GM18951 (cell line): ENCODE measurements around the gene RNF125.
"Not testable (repeated sequence)": the region's sequence is repeated elsewhere in the genome, so short reads cannot be mapped to it uniquely, and the experiment has no call there.

ENCODE experiments used
- POLR2A ChIP-seq: IDR thresholded peaks from 4 replicates; pipeline ENCODE4 v1.6.1; 2011; ENCODE audit warnings: mild to moderate bottlenecking; ENCODE audit not compliant: insufficient read length, insufficient read depth; ENCODE audit errors: extremely low read depth
- in situ Hi-C: fragments of 300-500 bp; cut with MboI; formaldehyde crosslinking; loops from one replicate; pipeline ENCODE4 v1.12.0; 2022; ENCODE audit warnings: low sequenced_read_pairs, mixed read lengths, inconsistent platforms; ENCODE audit not compliant: unreplicated experiment

The RNF125 gene

DNA sequence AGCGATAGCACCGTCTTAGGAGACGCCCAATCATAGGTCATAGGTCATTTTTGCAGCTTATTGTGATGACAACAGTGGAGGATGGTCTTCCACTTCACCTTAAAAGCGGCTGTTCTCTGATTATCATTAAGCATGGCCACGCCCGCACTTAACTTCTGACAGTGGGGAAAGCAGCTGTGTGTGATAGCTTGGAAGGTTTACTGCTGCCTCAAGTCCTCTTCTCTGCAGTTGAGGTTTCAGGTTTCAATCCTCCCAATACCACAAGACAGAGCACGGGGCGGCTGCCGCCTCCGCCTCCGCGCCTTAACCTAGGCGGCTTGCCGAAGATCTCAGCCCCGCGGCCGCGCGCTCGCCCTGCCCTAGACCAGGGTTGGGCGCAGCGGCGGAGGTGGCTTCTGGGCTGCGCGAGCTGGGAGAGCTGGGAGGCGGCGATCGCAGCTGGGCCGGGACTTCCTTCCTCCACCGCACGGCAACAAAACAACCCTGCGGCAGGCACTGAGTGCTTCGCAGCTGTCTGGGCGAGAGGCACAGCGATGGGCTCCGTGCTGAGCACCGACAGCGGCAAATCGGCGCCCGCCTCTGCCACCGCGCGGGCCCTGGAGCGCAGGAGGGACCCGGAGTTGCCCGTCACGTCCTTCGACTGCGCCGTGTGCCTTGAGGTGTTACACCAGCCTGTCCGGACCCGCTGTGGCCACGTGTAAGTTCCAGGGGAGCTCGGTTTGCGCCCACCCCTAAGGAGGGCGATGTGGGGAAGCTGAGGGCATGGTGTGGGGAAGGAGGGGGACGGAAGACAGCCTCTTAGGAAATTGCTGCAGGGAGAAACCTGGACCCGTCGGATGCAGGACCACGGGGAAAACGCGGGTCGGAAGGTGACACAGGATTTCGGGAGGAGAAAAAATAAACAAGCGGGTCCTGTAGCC lies at the start of gene RNF125:
RNF125 (plus strand) TSS at position 495 of the 920 bp plus-strand sequence; CDS start at position 534, 39 bp downstream.
- in situ Hi-C loops, result no loop called here
- peak; percentile 67 for TF ChIP-seq POLR2A

DNA sequence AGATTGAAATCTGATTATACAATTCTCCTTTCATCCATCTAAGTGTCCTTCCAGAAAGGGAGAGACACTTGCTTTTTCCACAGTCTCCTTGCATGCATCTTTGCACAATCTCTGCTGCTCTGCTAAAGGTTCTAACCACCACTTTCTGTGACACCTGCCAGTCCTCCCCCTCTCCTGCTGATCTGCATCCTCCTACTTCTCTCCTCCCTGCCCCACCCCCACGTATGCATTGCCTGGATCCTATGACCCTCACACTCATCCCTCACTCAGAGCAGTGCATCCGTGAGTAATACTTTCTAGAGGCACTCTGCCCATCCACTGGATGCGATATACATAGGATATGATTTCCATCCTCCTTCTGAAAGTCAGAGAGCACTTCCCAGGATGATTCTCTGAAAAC lies 48.0 kb upstream of the RNF125 start:
- in situ Hi-C loops, result no loop called here
- TF ChIP-seq POLR2A, result no peak

DNA sequence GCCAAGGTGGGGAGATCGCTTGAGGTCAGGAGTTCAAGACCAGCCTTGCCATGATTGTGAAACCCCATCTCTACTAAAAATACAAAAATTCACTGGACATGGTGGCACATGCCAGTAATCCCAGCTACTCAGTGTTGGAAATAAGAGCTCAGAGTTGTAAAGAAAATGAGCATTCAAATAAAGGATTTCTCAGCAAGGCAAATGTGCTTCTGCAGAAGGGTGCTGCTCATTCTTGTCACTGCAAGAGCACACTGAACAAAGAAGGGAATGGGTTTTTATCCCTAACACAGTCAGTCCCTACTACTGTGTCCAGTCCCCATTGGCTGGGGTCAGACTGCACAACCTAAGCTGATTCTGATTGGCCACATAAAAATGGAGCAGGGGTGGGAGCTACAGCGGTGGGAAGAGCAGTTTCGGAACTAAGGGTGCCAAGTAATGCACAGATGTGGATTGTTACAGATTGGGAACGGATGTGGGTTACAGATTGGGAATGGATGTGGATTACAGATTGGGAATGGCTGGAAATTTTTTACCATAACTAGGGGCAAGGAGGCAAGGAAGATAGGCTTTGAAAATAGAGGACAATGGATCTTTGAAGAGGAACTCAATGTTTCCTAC lies 44.6 kb upstream of the RNF125 start:
- no peak for TF ChIP-seq POLR2A
- in situ Hi-C loops, result no loop called here

DNA sequence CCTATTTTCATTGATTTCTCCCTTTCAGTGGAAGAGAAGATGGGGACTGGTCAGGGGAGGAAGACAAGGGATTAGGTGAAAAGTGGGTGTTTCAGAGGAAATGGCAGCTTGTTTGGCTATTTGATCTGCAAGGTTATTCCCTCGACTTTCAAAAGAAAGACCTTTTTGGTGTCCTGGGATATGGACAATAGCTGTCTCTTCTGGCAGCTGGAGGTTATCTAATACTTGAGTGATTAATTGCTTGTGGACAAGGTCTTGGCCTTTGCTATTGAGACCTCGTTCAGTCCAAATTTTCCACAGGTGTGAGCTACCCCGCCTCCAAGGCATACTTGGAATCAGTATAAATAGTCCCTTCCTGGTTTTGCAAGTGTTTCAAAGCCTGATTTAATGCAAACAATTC lies 42.4 kb upstream of the RNF125 start:
- no peak for TF ChIP-seq POLR2A
- in situ Hi-C loops, result no loop called here

DNA sequence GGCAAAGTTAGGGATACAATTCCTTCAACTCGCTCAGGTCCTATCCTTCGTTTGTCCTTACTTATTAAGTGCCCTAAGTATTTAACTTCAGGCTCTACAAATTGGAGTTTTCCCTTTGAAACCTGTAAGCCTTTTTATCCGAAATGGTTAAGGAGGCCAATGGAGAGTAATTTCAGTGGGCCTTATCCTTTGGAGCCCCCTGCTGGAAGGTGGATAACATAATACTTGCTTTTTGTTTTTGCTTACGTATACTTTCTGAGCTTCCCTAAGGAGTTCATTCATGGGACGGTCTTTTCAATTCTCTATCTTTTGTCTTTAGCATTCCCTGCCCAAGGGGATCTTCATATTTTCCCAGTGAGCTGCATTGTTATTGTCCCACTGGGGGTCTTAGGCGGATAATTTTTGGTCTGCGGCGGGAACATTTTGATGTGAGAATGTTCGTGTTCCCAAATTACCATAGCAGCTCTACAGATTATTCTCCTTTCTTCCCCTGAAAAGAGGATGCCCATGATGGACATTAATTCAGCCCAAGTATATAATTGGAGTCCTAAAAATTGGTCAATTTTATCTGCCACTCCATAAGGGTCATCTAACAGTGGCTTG lies 41.3 kb upstream of the RNF125 start:
- in situ Hi-C loops, result no loop called here
- no peak for TF ChIP-seq POLR2A

DNA sequence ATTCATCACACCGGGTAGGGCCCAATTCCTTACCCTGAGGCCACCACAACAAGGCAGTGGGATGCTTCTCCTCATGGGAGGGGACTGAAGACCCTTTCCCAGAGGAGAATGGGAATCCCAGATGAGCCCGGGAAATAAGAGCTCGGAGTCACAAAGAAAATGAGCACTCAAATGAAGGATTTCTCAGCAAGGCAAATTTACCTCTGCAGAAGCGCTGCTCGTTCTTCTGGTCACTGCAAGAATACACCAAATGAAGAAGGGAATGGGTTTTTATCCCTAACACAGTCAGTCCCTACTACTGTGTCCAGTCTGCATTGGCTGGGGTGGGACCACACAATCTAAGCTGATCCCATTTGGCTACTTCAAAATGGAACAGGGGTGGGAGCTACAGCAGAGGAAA lies 40.0 kb upstream of the RNF125 start:
- in situ Hi-C loops, result no loop called here
- TF ChIP-seq POLR2A, result no peak

DNA sequence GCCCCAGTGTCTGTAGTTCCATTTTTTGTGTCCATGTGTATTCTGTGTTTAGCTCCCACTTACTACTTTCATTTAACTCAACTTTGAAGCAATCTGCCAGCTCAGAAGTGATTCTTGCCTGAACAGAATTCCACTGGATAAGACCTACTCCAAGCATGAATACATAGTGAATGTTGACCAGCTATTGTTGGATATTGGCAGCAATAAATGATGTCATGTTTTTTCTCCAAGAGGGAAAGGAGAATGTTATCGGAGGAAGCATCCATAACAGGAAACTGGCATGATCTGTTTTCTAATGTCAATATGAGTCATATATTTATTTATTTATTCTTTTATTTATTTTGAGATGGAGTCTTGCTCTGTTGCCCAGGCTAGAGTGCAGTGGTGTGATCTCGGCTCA lies 38.9 kb upstream of the RNF125 start:
- no peak for TF ChIP-seq POLR2A
- in situ Hi-C loops, result no loop called here

DNA sequence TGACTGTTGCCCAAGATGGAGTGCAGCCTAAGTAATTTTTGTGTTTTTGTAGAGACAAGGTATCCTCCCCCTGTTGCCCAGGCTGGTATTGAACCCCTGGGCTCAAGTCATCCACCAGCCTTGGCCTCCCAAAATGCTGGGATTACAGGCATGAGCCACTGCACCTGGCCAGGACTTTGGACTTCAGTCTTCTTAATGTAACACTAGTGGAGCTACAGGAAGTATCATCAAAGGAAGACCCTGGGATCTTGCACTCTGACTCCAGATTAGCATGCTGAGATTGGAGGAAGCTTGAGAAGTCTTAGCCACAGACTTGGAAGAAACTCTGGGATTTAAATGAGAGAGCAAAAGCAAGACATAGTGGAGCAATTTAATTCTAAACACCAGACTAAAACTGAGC lies 37.8 kb upstream of the RNF125 start:
- in situ Hi-C loops, result no loop called here
- no peak for TF ChIP-seq POLR2A

DNA sequence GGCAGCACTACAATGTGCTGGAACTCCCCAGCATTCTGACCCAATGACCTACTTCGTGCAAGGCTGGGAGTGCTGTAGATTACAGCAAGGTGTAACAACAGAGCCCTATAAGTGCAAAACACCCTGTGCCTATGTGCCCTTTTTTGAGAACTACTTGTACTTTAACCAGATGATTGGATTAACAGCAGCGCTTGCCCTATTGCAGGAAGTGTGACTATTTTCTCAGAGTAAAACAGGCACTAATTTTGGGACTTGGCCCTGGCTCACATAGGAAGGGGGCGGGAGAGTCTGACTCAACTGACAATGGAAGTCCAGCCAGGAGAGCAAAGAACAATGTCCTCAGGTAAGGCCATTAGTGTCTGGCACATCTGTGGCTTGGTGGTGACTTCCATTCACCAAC lies 35.6 kb upstream of the RNF125 start:
- TF ChIP-seq POLR2A, result no peak
- in situ Hi-C loops, result no loop called here

DNA sequence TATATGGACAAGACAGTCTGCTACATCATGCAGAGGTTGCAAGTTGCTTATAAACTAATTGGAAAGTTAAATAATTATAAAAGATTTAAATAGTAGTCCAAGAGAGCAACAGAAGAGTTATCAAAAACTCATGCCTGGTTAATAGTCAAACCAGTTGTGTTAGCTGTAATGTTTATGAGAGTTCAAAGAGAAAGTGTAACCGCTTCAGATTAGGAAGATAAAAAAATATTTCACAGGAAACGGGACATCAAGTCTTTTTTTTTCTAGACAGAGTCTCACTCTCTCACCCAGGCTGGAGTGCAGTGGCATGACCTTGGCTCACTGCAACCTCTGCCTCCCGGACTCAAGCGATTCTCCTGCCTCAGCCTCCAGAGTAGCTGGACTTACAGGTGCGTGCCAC lies 34.6 kb upstream of the RNF125 start:
- TF ChIP-seq POLR2A, result no peak
- in situ Hi-C loops, result no loop called here

DNA sequence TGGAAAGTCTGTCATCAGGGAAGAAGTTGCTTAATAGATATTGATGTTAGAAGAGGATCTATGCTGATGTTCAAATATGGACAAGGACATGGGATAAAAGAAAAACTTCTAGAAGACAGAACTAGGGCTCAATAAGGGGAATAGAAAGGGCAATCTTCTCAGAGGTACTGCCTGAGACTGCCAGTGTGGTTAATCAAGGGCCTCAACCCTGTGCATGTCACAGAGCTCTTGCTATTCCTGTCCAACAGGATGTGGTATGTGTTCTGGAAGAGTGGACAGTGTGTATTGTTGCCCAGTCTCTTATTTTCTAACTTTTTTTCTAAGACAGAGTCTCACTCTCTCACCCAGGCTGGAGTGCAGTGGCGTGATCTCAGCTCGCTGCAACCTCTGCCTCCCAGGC lies 27.8 kb upstream of the RNF125 start:
- in situ Hi-C loops, result no loop called here
- TF ChIP-seq POLR2A, result no peak

DNA sequence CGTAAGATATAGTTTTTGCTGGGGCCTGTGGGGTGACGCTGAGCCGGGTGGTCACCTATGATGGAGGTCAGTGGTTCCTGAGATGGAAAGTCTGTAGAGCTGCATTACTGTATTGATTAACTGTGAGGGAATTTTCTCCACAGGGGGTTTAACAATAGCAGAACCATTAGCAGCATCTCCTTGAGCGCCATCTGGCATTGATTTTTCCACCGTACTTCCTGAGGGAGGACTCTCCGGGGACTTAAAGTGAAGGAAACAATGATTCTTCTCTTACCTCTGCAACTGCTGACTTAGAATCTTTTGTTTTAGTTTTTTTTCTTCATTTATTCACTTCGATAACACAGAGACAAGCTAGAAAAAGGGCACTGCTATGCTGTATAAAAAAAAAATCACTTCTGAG lies 22.6 kb upstream of the RNF125 start:
- in situ Hi-C loops, result no loop called here
- no peak for TF ChIP-seq POLR2A

DNA sequence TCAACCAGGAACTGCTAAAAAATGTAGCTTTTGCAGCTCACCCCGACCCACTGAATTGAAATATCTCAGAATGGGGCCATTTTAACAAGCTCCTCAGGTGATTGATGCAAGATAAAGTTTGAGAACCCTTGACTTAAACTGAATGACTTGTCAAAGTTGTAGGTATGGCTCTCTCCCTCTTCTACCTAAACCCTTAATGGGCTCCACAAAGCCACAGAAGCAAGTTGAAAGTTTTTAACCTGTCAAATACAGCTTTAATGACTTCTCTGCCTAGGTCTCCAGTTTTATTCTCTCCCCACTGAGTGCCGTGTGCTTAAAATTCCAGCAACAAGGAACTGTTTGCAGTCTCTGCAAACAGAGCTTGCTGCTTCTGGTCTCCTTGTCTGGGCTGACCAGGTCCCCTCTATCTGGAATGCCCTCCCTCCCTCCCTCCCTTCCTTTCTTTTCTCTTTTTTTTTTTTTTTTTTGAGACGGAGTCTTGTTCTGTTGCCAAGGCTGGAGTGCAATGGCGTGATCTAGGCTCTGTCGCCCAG lies 19.7 kb upstream of the RNF125 start:
- in situ Hi-C loops, result no loop called here

DNA sequence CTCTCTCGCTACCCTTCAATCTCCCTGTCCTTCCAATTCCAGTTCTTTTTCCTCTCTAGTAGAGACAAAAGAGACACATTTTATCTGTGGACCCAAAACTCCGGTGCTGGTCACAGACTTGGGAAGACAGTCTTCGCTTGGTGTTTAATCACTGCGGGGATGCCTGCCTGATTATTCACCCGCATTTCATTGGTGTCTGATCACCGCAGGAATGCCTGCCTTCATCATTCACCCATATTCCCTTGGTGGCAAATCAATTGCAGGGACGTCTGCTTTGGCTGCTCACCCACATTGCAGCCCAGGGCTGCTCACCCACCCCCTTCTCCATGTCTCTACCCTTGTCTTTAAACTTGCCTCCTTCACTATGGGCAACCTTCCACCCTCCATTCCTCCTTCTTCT lies 17.5 kb upstream of the RNF125 start:
- in situ Hi-C loops, result not testable (repeated sequence)

More for the DNA sequence above, 19.7 kb upstream of the RNF125 start:
- TF ChIP-seq POLR2A, result no peak

DNA sequence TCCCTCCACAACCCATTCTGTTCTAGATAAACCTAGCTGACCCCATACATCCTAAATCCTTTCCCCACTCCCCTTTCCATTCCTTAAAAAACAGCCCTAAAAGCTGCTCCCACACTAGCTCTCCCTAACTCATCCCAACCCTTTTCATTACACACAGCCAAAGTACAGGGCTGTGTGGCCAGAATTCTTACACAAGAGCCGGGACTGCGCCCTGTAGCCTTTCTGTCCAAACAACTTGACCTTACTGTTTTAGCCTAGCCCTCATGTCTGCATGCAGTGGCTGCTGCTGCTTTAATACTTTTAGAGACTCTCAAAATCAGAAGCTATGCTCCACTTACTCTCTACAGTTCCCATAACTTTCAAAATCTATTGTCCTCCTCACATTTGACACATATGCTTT lies 14.8 kb upstream of the RNF125 start:
- in situ Hi-C loops, result not testable (repeated sequence)
